Lower leg skin (tissue), 3 donors: ENCODE results near the gene MYO18B.

ENCODE experiments used
- CTCF ChIP-seq, 3 donors: fragments of 450-650 bp; IDR thresholded peaks; one replicate each; pipeline ENCODE4 v1.5.1; 2016; ENCODE audit warnings: antibody characterized with exemption in 3 of 3, mild to moderate bottlenecking in 3 of 3, moderate library complexity in 2 of 3
- POLR2A ChIP-seq, 2 donors: fragments of 450-650 bp; IDR thresholded peaks; one replicate each; pipeline ENCODE4 v1.6.1; 2016 to 2017; ENCODE audit warnings: antibody characterized with exemption in 2 of 2, mild to moderate bottlenecking in 1 of 2, moderate library complexity in 1 of 2

DNA sequence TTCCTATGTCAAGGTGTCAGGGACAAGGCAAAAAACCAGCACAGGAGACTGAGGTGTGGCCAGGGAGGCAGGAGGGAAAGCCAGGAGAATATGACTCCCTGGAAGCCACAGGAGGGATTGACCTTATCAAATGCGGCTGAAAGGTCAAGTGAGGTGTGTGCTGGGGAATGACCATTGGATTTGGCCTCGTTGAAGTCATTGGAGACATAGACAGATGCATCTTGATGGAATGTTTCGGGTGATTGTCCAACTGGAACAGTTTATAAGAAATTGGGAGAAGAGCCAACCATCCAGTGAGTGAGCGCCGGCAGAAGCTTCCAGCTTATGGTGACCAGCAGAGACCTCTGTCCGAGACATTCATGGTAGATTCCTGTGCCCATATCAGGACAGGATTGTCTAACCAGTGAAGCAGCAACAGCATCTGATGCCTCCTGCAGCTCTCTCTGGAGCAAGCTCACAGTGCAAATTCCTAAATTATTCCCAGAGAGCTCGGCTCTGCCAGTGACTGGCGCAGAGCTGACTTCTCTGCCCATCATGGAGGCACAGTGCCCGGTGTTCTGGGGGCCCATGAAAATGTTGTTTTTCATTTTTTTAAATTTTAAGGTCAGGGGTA lies 95.4 kb downstream of the MYO18B start:
- TF ChIP-seq POLR2A (IDR thresholded peaks at IDR 0.05) (no peak), CTCF (IDR thresholded peaks at IDR 0.05) (no peak)
